CD1c-positive myeloid dendritic cell (primary cell): ENCODE data around the gene SYTL3.
"Not testable (repeated sequence)": the region's sequence is repeated elsewhere in the genome, so short reads cannot be mapped to it uniquely, and the experiment has no call there.

Experiments
- DNase-seq: peaks from one replicate; pipeline ENCODE4 v3.0.0-alpha.2; 2016; ENCODE audit errors: extremely low spot score

The SYTL3 gene, protein sequence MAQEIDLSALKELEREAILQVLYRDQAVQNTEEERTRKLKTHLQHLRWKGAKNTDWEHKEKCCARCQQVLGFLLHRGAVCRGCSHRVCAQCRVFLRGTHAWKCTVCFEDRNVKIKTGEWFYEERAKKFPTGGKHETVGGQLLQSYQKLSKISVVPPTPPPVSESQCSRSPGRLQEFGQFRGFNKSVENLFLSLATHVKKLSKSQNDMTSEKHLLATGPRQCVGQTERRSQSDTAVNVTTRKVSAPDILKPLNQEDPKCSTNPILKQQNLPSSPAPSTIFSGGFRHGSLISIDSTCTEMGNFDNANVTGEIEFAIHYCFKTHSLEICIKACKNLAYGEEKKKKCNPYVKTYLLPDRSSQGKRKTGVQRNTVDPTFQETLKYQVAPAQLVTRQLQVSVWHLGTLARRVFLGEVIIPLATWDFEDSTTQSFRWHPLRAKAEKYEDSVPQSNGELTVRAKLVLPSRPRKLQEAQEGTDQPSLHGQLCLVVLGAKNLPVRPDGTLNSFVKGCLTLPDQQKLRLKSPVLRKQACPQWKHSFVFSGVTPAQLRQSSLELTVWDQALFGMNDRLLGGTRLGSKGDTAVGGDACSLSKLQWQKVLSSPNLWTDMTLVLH

GRCh38 chr6:158649289-158650143 lies at the start of gene SYTL3:
Gene SYTL3 (plus strand): TSS chr6:158650054. CDS start chr6:158663269, 13,215 bp downstream.
- peak; percentile 79 for DNase-seq

DNA sequence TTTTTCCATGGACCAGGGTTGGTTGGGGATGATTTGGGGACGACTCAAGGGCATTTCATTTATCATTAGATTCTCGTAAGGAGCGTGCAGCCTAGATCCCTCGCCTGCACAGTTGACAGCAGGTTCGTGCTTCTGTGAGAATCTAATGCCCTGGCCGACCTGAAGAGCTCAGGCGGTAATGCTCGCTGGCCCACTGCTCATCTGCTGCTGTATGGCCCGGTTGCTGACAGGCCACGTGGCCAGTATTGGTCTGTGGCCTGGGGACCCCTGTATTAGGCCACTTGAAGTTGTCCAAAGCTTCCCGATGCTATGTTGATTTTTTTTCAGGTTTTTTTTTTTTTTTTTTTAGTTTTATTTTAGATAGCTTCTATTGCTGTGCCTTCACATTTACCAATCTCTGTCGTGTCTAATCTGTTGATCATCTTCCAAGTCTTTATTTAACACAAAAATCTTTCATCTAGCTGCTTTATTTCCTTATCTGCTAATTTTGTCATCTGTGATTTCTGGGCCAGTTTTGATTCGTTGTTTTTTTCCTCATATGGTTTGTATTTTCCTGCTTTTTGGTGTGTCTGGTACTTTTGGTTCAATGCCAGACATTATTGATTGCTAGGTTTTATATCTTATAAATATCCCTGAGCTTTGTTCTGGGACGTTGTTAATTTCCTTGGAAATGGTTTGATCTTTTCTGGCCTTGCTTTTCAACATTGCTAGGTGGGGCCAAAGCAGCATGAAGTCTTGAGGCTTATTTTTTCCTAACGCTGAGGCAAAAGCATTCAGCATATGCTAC lies 46.4 kb upstream of the SYTL3 start:
- no peak for DNase-seq

DNA sequence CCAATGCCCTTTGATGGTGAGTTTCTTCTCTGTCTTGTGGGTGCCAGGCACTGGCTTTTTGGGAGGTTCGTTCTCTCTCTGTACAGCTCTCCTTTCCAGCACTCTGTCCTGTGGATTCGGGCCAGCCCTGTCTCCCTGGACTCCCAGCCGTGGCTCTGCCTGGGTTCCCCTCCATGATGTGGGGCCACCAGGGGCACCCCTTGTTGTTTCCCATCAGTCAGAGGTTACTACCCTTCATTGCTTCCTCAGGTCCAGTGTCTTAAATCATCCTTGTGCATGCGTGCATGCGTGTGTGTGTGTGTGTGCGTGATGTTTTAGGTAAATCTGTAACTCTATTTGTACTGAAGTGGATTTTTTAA lies 45.8 kb upstream of the SYTL3 start:
- no peak for DNase-seq

DNA sequence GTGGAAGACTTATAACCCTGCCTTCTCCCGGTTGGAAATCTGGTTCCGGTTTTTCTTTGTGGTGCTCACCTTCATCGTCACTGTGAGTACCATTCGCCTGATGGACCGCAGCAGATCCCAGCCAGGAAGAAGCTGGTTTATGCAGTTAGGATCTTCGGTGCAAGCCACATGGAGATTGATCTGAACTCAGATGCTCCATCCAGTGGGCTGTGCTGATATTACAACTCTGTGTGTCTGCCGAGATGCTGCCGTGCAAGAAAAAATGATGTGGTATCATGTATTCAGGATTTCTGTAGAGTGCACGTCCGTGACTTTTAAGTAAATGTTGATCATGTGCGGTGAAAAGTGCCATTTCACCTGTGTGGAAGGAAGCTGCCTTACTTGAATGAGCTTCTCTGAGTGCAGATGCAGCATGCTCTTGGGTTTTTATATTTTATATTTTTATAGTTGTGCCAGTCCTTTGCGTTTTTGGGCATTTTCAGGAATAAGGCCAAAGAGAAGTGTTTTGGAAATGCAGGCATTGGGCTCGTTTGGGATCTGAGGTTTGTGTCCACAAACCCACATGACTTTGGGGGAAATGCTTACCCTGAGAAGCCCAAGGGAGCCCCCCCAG lies 44.5 kb upstream of the SYTL3 start:
- DNase-seq, result peak; percentile 60

GRCh38 chr6:158606011-158606410 lies 43.8 kb upstream of the SYTL3 start:
- not testable (repeated sequence) for DNase-seq

- DNase-seq, result no peak
Measured at GRCh38 chr6:158606935-158607334, 42.9 kb upstream of the SYTL3 start.

DNA sequence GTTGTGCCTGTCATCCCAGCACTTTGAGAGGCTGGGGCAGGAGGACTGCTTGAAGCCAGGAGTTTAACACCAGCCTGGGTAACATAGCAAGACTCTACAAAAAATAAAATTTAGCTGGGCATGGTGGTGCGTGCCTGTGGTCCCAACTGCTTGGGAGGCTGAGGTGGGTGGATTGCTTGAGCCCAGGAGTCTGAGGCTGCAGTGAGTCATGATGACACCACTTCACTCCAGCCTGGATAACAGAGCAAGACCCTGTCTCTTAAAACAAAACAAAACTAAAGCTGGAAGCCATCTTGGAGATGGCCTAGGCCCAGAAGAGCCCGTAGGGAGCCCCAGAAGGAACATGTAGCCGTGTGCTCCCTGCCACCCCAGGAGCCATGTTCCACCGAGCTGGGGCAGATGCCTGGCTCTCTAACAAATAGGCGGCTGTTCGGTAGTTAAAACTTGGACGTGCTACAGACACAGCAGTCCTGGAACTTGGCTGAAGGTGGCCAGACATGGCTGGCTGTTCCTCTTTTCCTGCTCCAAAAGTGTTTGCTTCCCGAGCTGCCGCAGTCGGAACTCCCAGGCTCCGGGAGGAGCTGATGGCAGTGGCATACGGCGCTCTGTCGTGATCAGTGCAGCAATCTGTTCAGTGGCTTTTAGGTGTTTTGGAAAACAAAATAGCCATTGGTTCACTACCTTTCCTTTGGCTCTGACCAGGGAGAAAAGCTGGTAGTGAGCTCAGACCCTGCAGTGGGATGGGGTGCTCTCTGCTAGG lies 42.3 kb upstream of the SYTL3 start:
- no peak for DNase-seq

DNA sequence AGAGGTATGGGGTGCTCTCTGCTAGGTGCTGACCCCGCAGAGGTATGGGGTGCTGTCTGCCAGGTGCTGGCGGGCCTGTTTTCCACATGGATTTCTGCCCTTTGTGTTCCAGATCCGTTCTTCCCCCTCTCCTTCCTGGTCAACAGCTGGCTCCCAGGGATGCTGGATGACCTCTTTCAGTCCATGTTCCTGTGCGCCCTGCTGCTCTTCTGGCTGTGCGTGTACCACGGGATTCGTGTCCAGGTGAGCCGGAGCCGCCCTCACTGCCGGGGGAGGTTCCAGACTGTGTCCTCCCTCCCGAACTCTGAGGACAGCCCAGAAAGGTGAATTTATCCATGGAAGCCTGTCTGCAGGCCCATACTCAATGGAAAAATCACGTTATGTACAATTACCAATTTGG lies 41.6 kb upstream of the SYTL3 start:
- DNase-seq, result no peak

DNA sequence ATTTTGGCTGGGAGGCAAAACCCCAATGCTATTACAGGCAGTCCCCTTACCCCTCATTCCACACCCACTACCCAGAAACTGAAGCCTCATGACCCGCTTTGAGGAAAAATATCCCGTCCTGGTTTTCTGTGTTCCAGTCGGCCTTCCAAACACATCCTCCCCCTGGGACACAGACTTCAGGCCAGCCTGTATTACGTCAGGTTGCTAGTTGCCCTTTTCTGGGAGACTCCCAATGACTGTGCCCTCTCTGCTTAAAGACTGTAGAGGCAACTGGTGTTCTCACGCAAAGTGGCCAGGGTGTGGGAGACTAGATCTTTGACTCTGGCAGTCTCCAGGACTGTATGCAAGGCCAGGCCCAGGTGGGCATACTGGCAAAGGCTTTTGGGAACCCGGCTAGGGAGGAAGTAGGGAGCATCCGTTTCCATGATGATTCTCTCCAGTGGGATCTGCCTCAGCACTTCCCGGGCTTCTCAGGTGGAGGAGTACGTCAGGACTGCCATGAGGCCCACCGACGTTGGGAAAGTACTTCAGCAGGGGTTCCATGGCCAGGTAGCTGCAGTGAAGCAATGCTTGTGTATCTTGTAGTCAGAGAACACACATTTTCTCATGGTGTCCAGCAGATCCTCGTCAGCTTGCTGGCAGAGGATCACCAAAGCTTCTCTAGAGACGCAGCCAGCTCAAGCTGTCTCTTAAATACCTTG lies 40.2 kb upstream of the SYTL3 start:
- no peak for DNase-seq

DNA sequence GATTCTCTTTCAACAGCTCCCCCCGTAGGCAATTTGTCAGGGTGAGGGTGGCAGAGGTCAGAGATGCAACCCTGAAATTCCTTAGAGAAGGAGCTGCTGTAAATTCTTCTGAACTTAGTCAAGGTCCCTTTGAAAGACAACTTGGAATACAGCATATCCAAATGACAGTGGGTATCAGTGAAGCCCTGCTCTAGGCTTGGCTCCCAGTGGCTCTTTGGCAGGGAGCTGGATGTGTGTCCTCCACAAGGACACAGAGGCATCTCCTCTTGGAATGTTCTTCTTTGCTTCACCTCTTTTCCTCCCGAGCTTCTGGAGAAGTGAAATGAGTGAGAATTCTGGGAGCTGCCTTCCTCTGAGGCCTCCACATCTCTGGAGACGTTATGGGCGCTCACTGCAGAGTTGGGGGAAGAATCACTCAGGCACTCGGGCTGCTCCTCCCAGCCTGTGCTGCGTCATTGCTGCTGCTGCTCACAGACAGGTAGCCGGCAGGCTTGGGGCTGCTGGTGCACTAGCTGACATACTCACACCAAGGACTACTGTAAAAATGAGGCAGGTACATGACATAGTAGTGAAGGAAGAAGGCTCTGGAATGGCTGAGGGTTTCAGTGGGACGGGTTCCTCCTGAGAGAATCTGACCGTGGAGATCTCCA lies 39.4 kb upstream of the SYTL3 start:
- DNase-seq, result no peak

- DNase-seq, result no peak
Measured at GRCh38 chr6:158611039-158611438, 38.8 kb upstream of the SYTL3 start.

DNA sequence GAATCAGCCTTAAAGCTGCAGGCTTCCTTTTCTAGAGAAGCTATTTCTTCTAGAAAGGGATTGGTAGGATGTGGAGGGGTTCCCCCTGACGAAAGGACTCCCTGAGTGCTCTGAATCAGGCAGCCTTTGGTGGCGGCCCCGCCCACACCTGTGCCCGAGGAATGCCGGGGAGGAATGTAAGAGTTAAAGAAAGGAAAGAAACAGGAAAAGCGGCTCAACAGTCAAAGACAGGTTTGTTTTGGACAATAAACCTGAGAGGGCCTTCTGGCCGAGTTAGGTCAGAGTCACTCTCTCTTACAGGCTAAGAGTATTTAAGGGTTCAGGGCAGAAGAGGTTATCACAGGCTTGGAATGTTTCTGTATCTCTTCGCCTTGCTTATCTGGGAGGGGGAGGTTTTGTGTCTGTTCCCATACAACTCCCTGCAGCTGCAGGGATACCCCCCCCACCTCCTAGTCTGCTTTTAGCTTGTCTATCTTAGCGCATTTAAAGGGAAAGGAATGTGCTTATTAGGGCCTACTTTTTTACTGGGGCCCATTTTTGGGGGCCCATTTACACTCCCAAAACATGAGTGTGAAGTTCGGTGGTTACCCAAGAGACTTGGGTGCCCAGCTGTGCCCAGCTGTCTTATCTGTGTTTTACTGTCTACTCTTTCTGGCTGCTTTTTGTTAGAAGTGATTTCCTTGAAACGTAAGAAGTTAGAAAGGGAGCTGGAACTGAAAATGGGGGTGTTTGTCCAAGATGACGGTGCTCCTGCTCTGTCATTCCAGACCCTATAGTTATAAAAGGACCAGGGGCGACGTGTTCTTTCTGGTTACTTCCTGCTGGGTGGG lies 38.1 kb upstream of the SYTL3 start:
- no peak for DNase-seq

DNA sequence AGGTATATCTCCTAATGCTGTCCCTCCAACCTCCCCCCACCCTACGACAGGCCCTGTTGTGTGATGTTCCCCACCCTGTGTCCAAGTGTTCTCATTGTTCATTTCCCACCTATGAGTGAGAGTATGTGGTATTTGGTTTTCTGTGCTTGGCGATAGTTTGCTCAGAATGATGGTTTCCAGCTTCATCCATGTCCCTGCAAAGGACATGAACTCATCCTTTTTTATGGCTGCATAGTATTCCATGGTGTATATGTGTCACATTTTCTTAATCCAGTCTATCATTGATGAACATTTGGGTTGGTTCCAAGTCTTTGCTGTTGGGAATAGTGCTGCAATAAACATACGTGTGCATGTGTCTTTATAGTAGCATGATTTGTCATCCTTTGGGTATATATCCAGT lies 35.2 kb upstream of the SYTL3 start:
- DNase-seq, result not testable (repeated sequence)

GRCh38 chr6:158618289-158618688 lies 31.6 kb upstream of the SYTL3 start:
- DNase-seq, result not testable (repeated sequence)

GRCh38 chr6:158619922-158620801 lies 29.7 kb upstream of the SYTL3 start:
- no peak for DNase-seq

DNA sequence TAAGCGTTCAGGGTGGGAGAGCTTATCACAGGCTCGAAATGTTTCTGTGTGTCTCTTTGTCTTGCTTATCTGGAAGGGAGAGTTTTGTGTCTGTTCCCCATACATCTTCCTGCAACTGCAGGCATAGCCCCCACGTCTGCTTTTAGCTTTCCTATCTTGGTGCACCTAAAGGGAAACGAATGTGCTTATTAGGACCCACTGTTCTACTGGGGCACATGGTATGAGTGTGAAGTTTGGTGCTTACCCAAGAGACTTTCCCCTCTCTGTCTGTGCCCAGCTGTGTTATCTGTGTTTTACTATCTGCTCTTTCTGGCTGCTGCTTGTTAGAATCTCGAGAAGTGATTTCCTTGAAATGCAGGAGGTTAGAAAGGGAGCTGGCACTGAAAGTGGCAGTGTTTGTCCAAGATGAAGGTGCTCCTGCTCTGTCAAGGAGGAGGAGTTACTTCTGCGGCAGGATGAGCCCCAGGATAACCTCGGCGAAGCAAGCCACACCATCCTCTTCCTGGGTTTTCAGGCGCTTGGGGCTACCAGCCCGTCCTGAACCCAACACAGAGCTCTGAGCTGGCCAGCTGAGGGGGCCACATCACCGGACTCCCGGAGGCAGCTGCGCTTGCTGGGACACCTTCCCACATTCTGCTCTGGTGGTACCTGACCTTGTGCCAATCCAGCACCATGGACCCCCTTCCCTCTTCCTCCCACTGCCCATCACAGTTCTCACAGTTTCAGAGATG lies 28.7 kb upstream of the SYTL3 start:
- no peak for DNase-seq
